Ammon's horn (tissue), 1 donor: Measurements from ENCODE around the gene LRP1B.
A peak's percentile ranks its signal among the peaks of the same experiment; 100 is the strongest.

Experiments
- DNase-seq: peaks from one replicate; pipeline ENCODE4 v3.0.0-alpha.2; 2016; ENCODE audit warnings: low spot score

LRP1B gene

DNA sequence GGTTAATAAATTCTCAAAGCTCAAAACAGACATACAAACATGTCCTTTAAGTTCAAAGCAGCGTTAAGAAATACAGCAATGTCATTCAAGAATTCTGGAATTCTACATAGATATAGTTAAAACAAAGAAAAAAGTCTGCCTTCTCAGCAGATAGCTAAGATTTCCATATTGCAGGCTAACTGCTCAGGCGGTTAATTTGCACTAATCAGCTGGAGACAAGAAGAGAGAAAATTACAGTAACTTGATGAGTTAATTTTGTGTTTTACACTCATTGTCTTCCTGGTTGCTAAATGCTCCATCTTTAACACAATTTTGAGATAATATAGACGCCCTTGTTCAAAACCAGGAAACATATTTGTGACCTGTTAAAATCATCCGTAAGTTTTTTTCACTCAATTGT lies 1012.0 kb downstream of the LRP1B start:
- no peak for DNase-seq

DNA sequence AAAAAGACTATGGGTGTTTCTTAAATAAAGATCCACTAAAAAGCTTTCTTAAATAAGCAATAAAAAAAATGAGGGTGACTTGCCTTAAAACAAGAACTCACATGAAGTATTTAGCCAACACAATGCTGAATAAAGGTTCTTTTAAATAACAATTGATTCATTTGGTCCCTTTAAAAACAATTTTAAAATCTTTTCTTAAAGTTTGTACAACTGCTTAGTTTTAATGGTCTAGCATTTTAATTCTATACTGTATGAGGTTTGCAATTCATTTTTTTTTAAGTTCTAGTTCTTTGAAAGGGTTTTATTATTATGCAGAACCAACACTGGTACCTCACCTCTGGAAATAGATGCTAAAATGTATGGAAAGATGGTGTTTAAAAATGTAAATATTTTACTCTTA lies 1017.5 kb downstream of the LRP1B start:
- DNase-seq = no peak

DNA sequence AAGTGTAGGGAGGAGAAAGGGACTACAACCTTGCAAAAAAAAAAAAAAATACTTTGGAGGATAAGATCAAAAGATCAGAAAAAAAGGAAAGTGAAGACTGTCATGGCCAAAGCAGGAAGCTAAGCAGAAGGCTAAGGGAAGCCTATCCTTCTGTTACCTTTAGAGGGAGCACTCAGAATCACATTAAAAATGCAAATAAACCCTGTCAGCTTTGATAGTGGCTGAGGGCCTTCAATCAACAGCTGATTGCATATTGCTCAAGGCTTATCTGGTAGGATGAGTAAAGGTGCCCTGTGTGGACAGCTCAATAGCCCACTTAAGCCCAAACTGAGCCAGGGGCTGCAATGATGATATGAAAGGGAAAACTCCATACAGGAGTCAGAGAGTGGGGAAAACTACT lies 1021.2 kb downstream of the LRP1B start:
- no peak for DNase-seq

DNA sequence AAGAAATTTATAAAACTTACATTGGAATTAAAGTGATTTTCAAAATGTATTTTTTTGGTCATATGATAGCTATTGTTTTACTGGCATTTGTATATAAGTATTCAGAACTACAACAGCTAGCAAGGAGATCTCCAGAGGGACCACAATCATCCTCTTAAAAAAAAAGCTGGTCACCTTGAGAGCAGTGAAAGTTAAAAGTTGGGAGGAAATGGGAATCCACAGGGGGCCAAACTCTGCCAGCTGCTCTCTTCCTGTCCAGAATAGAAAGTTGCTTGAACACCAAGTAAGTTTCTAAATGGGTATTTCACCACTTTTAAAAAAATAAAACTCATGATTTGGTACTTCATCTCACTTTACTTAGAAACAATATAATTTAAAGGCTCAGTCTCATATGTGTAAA lies 1025.1 kb downstream of the LRP1B start:
- no peak for DNase-seq

DNA sequence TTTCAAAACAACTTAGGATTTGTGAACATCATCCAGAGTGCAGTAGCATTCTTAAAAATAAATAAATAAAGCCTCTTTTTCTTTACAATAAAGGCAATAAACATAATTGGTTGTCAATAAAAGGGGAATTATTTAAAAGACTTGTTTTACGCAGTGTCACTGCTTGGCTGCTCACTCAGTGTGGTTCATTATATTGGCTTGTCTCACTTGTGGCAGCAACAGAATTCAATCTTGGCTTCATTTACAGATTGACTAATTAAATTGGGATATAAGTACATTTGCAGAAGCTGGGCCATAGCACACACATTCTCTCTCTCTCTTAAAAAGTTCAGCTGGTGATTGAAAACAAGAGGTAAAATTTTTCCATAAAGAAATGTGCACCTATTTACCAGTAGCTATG lies 1027.6 kb downstream of the LRP1B start:
- DNase-seq = peak; percentile 13

DNA sequence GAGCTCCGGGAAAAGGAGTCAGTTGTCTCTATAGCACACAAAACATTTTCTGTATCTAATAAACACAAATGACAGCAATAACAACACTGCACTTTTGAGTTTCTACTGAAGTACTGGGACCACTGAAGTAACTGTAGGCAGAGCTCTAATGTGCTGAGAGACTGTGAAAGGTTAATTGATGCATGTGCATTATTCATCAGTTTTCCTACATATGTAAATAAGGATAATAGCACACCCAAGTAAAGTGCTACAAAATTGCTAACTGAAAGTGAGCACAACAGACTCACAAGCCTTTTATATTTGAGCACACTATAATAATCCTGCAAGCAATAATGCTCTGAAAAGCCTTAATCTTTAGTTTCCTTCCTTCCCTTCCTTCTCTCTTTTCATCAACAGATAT lies 1051.6 kb downstream of the LRP1B start:
- no peak for DNase-seq

DNA sequence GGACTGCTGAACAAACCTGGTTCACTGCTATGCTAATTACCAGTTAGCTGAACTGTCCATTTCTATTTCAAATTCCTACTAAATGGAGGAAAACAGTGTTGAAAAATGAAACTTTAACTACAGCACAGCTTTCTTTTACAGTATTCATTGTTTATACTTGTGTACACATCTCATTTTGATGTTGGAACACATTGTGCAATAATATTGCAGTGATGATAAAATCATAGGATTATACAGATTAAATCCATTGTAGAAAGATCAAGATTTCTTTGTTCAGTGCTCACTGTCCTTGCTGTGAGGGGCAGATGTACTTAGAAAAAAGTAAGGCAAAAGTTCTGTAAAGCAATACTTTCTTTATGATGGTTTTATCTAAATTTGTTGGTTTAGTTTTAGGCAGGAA lies 1055.1 kb downstream of the LRP1B start:
- no peak for DNase-seq

DNA sequence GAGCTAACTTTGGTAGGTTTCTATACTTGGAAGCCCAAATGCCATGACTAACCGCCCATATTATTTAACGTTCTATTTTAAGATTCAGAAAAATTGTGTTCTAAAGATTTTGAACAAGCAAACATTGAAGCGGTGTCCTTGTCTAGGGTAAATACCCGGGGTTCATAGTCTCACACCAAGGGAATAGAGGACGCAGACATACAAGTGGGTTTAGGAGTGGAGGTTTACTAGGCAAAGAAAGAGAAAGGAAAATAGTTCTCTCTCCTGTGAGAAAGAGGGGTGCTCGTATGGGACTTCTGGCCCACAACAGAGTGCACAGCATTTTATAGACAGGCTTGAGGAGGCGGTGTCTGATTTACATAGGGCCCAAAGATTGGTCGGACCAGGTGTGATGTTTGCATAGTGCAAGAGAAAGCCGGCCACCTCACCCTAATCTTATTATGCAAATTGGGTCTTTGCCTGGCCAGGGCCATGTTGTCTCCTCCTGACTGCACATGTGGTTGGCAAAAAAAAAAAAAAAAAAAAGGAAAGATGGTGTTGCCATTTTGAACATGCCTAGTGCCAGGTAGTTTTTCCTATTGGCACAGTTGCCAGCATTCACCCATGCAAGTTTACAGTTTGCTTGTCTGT lies 1062.6 kb downstream of the LRP1B start:
- DNase-seq = no peak

DNA sequence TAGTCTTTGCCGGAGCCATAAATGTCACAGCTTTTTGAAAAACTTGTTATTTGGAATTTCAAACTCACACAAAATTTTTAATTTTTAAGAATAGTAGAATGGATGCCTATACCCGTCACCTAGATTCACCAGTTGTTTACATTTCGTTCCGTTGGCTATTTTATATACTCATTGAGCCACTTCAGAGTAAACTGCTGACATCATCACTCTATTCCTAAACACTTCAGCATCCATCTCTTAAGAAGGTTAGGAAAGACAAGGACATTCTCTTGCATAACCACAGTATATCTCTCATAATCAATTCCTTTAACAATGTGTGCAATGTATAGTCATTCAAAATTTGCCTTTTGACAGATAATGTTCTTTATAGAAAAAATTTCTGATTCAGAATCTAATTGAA lies 1065.8 kb downstream of the LRP1B start:
- no peak for DNase-seq

DNA sequence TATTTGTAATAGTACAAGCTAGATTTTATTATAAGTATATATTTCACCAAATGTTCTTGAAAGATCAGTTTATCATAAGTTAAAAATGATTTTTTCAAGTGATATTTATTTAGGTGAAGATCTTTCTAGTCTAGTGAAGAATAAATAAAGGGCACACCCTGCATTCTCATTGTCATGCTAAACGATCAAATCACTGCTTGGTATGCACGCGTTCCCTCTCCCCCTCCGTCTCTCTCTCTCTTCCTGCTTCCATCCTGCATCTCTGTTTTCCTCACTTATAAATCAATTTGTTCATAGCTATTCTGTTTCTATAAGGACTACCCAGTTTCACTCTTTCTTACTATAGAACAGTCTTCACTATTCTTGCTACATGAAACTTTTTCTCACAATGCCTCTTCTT lies 1067.4 kb downstream of the LRP1B start:
- no peak for DNase-seq

DNA sequence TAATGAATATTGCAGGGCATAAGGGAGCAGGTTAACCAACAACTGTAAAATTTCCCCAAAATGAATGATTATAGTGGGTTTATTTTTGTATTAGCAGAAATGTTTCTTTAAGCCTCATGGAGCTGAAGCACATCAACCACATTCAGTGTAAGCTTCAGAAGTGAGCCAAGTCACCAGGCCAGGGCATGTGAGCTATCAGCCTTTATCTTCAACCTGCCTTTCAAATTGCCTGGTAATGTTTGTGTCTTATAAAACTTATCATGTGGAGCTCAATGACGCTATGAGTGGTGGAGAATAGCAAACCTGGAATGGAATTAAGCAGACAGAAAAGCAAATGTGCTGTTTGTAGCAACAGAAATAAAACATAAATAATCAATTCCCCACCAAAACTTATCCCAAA lies 1068.4 kb downstream of the LRP1B start:
- DNase-seq = peak; percentile 6

DNA sequence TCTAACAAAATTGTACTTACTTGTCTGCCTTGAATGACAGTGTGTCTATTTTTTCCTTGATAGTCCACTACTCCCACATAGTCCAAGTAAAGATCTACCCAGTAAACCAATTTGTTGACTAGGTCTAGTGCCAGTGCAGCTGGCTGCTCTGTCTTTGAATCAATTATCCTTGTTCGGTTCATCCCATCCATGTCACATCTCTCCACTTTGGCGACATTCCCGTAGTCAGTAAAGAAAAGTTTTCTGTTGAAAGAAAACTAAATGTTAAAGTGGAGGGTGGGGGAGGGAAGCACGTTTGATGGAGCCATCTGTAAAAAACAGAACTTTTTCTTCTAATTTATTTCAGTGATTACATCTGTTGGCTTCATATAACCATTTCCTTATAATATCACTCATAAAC lies 1068.8 kb downstream of the LRP1B start:
- DNase-seq = peak; percentile 37

DNA sequence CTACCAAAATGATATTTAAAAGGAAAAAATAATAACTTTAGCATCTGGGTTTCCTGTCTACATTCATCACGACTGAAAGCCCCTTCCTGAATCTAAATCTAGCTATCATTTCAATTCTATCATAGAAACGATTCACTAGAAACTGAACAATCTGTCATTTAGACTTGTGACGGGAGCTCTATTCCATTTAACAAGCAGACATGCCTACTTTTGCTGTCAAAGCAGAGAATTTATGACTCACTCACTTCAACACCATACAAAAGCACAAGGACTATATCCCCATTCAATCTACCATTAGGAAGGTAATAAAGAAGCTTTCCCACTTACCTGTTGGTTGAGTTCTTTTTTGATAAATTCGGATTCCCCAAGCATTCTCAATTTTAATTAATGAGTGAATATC lies 1072.3 kb downstream of the LRP1B start:
- DNase-seq = no peak

DNA sequence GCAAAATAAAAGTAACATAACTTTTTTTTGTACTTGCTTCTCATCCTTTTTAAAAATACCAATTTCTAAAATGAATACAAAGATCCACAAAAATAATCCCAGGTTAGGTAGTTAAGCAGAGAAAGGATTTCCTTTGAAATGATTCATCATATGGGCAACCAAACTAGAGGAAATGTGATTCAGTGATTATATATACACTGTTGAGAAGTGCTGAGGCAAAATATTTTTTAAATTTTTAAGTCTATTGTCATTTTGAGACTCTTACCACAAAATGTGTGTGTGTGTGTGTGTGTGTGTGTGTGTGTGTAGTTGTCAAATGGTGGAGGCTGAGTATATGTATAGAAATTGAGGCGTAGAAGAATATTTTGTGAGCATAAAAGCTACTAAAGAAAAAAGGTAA lies 1075.3 kb downstream of the LRP1B start:
- no peak for DNase-seq

DNA sequence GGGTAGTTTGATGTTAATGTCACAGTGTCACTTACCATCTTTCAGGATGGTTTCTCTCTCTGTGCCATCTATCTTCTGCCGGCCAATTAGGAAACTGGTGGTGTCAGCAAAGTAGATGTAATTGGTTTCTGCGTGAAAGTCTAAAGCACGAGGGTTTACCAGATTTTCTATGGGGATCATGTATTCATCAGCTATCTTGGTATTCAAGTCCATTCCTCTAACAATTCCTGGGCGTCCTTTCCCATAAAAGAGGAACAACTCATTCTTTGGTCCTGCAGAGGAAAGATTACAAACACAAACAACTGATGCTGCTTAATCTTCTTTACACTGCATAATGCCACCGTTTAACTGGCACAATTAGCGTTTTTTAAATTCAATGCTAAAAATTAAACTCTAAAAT lies 1081.9 kb downstream of the LRP1B start:
- peak; percentile 17 for DNase-seq

DNA sequence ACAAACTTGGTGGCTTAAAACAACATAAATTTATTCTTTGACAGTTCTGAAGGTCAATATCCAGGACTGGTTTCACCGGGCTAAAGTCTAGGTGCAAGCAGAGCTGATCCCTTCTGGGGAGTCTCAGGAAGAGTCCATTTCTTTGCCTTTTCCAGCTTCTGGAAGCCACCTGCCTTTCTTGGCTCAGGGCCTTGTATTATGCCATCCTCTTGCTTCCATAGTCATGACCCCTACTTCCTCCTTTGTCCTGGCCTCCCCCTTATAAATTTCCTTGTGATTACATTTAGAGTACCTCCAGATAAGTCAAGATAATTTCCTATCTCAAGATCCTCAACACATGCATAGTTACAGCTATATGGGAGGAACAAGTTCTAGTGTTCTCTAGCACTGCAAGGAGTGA lies 1089.5 kb downstream of the LRP1B start:
- DNase-seq = no peak

DNA sequence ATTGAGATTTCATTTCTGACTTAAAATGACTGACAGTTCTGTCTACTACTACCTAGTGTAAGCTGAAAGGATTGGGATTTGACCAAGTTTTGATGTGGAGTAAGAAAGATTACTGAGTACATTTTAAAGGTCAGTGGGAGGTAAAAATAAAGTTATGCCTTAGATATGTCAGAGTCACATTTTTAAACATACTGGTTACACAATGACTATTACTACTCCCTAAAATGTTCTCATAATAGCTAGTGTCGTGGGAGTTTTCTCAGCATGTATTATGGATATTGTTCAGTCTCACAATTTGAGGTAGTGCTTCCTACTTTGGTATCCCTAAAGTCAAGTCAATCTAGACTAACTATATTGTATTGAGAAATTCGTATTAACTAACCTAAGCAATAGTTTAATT lies 1092.5 kb downstream of the LRP1B start:
- DNase-seq = no peak

DNA sequence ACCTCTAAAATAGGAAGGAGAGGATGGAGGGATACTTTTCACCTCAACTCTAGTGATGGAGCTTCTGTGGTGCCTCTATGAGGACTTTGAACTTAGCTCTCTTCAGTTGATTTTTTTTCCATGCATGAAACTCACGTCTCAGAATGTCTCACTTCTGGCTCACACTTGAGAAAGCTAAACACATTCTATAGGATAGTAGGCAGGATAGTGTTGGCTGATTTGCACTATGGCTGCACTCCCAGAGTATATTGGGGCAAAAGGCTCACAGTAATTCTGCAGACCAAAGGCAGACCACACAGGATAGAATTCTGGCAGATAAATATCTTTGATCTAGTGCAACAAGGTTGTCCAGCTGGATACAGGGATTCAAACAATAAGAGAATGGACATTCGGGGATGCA lies 1093.5 kb downstream of the LRP1B start:
- DNase-seq = no peak

DNA sequence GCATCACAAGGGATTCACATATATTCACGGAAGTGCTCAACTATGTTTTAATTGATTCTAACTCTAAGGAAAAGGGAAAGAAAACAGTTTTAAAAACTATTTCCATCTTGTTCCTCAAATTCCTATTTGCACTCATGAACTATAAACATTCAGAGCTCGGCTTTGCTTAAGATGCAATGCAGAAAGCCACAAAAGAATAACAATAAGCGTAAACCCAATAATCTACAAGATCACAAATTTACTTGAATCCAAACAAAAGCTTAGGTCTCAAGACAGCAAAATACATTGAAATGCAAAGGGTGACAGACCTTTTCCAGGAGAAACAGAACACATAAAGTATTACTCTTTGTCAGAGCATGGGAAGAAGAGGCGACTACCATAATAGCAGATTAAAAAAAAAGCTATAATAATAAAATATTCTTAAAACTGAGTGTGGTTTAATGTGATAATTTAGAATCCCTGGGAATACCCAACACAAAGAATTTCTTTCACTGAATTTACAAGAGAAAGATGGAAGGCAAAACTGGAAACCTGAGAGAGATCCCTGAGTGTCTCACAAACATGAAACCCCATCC lies 1094.9 kb downstream of the LRP1B start:
- DNase-seq = no peak

DNA sequence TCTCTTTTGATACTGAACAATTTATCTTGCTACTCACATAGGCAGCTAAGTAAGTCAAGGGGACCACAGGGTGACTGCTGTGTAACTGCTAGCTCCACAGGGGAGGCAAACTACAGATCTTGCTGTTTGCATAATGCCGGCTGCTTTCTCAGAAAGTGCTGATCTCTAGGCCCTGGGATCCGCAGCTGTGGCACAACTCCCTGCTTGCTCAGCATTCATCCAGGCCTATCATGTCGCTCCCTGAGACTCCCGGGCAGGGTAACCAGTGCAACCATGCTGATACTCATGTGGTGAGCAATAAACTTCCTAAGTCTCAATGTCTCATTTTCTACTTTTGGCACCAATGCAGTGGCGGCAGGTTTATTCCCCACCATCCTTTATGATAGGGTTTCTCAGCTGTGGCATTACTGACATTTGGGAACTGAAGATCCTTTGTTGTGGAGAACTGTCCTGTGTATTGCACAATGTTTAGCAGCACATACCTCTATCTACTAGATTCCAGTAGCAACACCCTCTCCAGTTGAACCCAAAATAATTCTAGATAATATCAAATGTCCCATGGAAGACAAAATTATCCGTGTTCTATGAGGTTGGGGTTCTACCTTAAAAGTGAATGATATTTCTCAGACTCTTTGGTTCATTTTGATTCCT lies 1101.3 kb downstream of the LRP1B start:
- DNase-seq = peak; percentile 8

DNA sequence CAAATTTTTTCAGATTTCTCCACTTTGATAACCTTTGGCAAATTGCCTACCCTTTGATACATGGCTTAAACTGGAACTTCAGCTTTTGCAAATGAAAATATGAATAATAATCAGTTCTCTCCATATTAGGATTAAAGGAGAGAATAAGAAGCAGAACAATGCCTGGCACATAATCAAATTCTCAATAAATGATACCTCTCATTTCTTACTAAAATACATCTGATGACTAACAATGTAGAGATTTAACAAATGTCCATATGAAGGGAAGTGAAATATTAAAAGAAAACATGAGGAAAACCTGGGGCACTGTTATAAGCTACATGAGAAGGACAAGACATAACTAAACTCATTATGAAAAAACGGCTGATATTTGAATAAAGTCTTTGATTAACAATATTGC lies 1103.6 kb downstream of the LRP1B start:
- no peak for DNase-seq

DNA sequence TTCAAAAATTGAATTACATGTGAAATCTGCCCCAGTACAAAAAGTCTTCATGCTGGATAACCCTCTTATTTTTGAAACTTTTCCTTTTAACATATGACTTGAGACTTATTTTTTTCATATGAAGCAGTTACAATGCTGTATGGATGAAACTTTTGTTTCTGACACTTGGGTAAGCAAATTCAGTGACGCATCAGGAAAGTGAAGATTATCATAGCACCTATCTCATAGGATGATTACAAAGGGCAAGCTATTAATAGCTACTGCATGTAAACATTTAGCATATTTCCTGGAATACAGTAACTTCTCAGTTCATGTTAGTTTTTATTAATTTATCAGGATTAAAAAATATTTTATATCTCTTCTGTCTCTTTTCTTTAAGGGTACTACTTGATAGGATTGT lies 1109.2 kb downstream of the LRP1B start:
- DNase-seq = no peak

DNA sequence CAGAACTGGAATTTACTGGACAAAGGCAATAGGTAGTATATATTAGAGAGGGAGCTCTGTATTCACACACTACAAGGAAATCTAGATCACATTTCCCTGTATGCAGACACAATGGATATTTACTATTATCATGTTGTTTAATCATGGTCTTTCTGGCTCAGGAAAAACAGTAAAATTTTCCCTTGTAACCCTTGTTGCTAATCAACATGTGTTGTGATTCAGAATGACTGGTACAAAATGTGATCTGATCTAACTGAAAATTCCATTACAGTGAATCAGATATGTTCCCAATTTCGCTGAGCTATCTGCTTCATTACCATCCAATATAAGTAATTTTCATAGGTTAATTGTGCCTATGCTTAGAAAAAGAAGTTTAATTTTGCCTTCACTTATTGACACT lies 1109.7 kb downstream of the LRP1B start:
- DNase-seq = peak; percentile 35

DNA sequence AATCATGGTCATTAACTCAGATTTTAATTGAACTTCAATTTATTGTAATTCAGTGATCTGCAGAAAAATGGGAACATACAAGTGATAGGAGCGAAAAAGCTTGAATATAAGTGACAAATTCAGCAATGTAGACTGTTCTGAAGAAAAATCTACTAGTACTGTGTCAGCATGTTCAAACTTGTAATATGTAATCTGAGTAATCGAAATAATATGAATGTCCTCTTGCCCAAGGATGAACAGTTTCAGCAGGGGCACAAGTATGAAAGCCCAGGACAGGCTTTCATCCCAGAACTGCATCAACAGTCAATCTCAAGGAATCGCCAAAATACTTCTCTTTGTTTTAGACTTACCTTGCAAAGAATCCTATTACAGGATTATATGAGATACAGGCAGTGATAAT lies 1110.5 kb downstream of the LRP1B start:
- no peak for DNase-seq
